GM18505 (cell line): ENCODE results near the gene CPSF4L.

ENCODE experiments used
- ATAC-seq: cut with Tn5 transposase; IDR thresholded peaks from one replicate; pipeline ENCODE4 v1.9.1; 2021; ENCODE audit not compliant: unreplicated experiment
- POLR2A ChIP-seq: IDR thresholded peaks from 4 replicates; pipeline ENCODE4 v1.6.1; 2011; ENCODE audit warnings: borderline replicate concordance; ENCODE audit not compliant: insufficient read depth, insufficient read length; ENCODE audit errors: extremely low read depth

CPSF4L gene

GRCh38 chr17:73250851-73251640, 10.6 kb downstream of the CPSF4L start:
- TF ChIP-seq POLR2A = no peak
- ATAC-seq = no peak

GRCh38 chr17:73249700-73250099, 12.0 kb downstream of the CPSF4L start:
- no peak for TF ChIP-seq POLR2A
- no peak for ATAC-seq

- no peak for ATAC-seq
- TF ChIP-seq POLR2A = no peak
Measured at GRCh38 chr17:73248532-73248931, 13.1 kb downstream of the CPSF4L start.

GRCh38 chr17:73247726-73248125, 14.0 kb downstream of the CPSF4L start:
- no peak for TF ChIP-seq POLR2A
- ATAC-seq = no peak

GRCh38 chr17:73240561-73240960, 21.1 kb downstream of the CPSF4L start:
- no peak for ATAC-seq
- TF ChIP-seq POLR2A = no peak

GRCh38 chr17:73237714-73238113, 24.0 kb downstream of the CPSF4L start:
- ATAC-seq = no peak
- no peak for TF ChIP-seq POLR2A

GRCh38 chr17:73234736-73235135, 26.9 kb downstream of the CPSF4L start:
- ATAC-seq = no peak
- no peak for TF ChIP-seq POLR2A

- peak; percentile 15 for ATAC-seq
- peak; percentile 25 for TF ChIP-seq POLR2A
Measured at GRCh38 chr17:73232587-73233373, 28.9 kb downstream of the CPSF4L start.

- peak; percentile 69 for TF ChIP-seq POLR2A
- peak; percentile 84 for ATAC-seq
Measured at GRCh38 chr17:73231841-73232586, 29.7 kb downstream of the CPSF4L start.

GRCh38 chr17:73231395-73231794, 30.3 kb downstream of the CPSF4L start:
- no peak for TF ChIP-seq POLR2A
- ATAC-seq = no peak

- no peak for TF ChIP-seq POLR2A
Measured at GRCh38 chr17:73230088-73230487, 31.6 kb downstream of the CPSF4L start.

GRCh38 chr17:73228748-73229236, 32.9 kb downstream of the CPSF4L start:
- TF ChIP-seq POLR2A = no peak
- ATAC-seq = peak; percentile 31

More at GRCh38 chr17:73230088-73230487, 31.6 kb downstream of the CPSF4L start:
- no peak for ATAC-seq

- no peak for TF ChIP-seq POLR2A
- no peak for ATAC-seq
Measured at GRCh38 chr17:73227944-73228343, 33.7 kb downstream of the CPSF4L start.
